Activated CD8-positive, alpha-beta memory T cell treated with anti-CD3 and anti-CD28 coated beads for 1 hour (primary cell): ENCODE data around the gene DHRS1.

Source experiments
- DNase-seq, 2 donors: peaks; one replicate each; pipeline ENCODE4 v3.0.0-alpha.2; 2020; ENCODE audit warnings: low read depth in 1 of 2; ENCODE audit errors: extremely low read depth in 1 of 2

The DHRS1 gene

GRCh38 chr14:24286996-24287395 is 12.6 kb downstream of the DHRS1 start:
- no peak for DNase-seq

- no peak for DNase-seq
Observed at GRCh38 chr14:24285351-24285750, 14.2 kb downstream of the DHRS1 start.

- DNase-seq: no peak
Observed at GRCh38 chr14:24284501-24285035, 15.0 kb downstream of the DHRS1 start.

GRCh38 chr14:24283796-24284460 is 15.7 kb downstream of the DHRS1 start:
- no peak for DNase-seq

GRCh38 chr14:24282736-24283135 is 16.8 kb downstream of the DHRS1 start:
- DNase-seq: no peak

- DNase-seq: no peak
Observed at GRCh38 chr14:24281636-24282035, 17.9 kb downstream of the DHRS1 start.

GRCh38 chr14:24280797-24281460 is 18.7 kb downstream of the DHRS1 start:
- no peak for DNase-seq

- no peak for DNase-seq
Observed at GRCh38 chr14:24279301-24280186, 20.0 kb downstream of the DHRS1 start.

- no peak for DNase-seq
Observed at GRCh38 chr14:24278424-24278823, 21.2 kb downstream of the DHRS1 start.

GRCh38 chr14:24277606-24278321 is 21.8 kb downstream of the DHRS1 start:
- DNase-seq: no peak

GRCh38 chr14:24277071-24277470 is 22.5 kb downstream of the DHRS1 start:
- no peak for DNase-seq

GRCh38 chr14:24274101-24274543 is 25.5 kb downstream of the DHRS1 start:
- DNase-seq: no peak

GRCh38 chr14:24273422-24273998 is 26.1 kb downstream of the DHRS1 start:
- DNase-seq: no peak

- no peak for DNase-seq
Observed at GRCh38 chr14:24272467-24272866, 27.1 kb downstream of the DHRS1 start.

- DNase-seq: no peak
Observed at GRCh38 chr14:24271834-24272263, 27.7 kb downstream of the DHRS1 start.

- DNase-seq: peak; percentile 76 to 81
Observed at GRCh38 chr14:24271134-24271833, 28.3 kb downstream of the DHRS1 start, which contains the start of gene RABGGTA. Gene RABGGTA, minus strand, starts transcription at chr14:24271597. Its CDS starts 482 bp downstream, at chr14:24271115.

GRCh38 chr14:24270537-24271133 is 28.9 kb downstream of the DHRS1 start:
- DNase-seq: peak in 1 of 2 donors; percentile 3

- DNase-seq: no peak
Observed at GRCh38 chr14:24269910-24270536, 29.6 kb downstream of the DHRS1 start.

GRCh38 chr14:24269368-24269767 is 30.2 kb downstream of the DHRS1 start:
- no peak for DNase-seq
